ENCODE results near the gene RNU1-3.

RNU1-3 gene

GRCh38 chr1:16617778-16618580 is 48.8 kb downstream of the RNU1-3 start:
- no peak for DNase-seq

- DNase-seq: peak; percentile 7
These were observed 49.6 kb downstream of the RNU1-3 start for GRCh38 chr1:16617114-16617631.

Measured in activated CD4-positive, alpha-beta T cell treated with anti-CD3 and anti-CD28 coated beads for 1 hour (primary cell).